Measurements from ENCODE around the gene ZBTB20. TPM values are rescaled to one million over a fixed set of nuclear protein-coding genes. Genes with fewer than 3 reads are reported as not detected.

Gene ZBTB20
- total and polyA plus RNA-seq, 2 of the 4 experiments (the other 2 are of a cell fraction) = 0.75 to 14.7 TPM

DNA sequence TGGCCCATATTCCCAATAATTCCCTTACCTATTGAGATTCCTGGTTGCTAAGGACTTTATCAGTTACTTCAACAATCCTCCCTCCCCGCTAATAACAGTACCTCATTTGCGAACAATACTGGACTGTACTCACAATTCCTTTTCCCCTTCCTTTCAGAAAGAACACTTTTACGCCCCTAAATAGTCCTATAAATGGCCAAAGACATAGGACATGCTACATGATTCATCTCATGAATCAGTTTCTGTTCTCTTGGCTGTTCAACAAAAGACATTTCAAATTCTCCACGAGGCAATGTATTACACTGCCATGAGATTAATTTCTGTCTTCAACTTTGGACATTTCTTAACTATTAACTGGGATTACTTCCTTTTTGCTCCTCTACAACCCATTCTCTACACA, 588.8 kb downstream of the ZBTB20 start:
- TF ChIP-seq, protein P1, sequence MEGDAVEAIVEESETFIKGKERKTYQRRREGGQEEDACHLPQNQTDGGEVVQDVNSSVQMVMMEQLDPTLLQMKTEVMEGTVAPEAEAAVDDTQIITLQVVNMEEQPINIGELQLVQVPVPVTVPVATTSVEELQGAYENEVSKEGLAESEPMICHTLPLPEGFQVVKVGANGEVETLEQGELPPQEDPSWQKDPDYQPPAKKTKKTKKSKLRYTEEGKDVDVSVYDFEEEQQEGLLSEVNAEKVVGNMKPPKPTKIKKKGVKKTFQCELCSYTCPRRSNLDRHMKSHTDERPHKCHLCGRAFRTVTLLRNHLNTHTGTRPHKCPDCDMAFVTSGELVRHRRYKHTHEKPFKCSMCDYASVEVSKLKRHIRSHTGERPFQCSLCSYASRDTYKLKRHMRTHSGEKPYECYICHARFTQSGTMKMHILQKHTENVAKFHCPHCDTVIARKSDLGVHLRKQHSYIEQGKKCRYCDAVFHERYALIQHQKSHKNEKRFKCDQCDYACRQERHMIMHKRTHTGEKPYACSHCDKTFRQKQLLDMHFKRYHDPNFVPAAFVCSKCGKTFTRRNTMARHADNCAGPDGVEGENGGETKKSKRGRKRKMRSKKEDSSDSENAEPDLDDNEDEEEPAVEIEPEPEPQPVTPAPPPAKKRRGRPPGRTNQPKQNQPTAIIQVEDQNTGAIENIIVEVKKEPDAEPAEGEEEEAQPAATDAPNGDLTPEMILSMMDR (conservative IDR thresholded peaks at IDR 0.05; ENCODE audit: low read depth, low read length) = no peak
- no peak for TF ChIP-seq SMC3 (IDR thresholded peaks at IDR 0.05; ENCODE audit: low read depth, low read length)
- TF ChIP-seq NFE2L2 (IDR thresholded peaks at IDR 0.05; ENCODE audit: low read depth, low read length) = no peak
- TF ChIP-seq CEBPB (IDR thresholded peaks at IDR 0.05; ENCODE audit: low read depth, low read length) = no peak
- TF ChIP-seq RCOR1 (IDR thresholded peaks at IDR 0.05; ENCODE audit: insufficient replicate concordance, low read length) = no peak
- TF ChIP-seq, protein P2, sequence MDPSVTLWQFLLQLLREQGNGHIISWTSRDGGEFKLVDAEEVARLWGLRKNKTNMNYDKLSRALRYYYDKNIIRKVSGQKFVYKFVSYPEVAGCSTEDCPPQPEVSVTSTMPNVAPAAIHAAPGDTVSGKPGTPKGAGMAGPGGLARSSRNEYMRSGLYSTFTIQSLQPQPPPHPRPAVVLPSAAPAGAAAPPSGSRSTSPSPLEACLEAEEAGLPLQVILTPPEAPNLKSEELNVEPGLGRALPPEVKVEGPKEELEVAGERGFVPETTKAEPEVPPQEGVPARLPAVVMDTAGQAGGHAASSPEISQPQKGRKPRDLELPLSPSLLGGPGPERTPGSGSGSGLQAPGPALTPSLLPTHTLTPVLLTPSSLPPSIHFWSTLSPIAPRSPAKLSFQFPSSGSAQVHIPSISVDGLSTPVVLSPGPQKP (IDR thresholded peaks at IDR 0.05; ENCODE audit: borderline replicate concordance, low read depth, low read length) = no peak
- TF ChIP-seq POLR2A (IDR thresholded peaks at IDR 0.05; ENCODE audit: low read depth, low read length) = no peak
- peak overlapping the region; percentile 29; the same call in 1 of the 2 replicates for H2AK5ac ChIP-seq (ENCODE audit: low read depth, low read length)
- H3K4me1 ChIP-seq (ENCODE audit: control insufficient read depth, insufficient read depth, low read length) = peaks cover 6% of the 10 kb centered on the region
- dilution Hi-C loops (cut with HindIII; ENCODE audit: low sequenced_read_pairs, unreplicated experiment) = no loop called here
- H3K14ac ChIP-seq (replicated peaks; ENCODE audit: low read depth, low read length) = no peak overlapping the region
- H2BK20ac ChIP-seq (ENCODE audit: low read depth, low read length) = no peak overlapping the region; the same call in 1 of the 2 replicates
- no peak overlapping the region for H2AK9ac ChIP-seq (replicated peaks; ENCODE audit: low read depth, low read length, poor library complexity)
- peak overlapping the region; percentile 24 for H2BK5ac ChIP-seq (ENCODE audit: low read depth, low read length, poor library complexity, severe bottlenecking)
- 94% methylated on average over 3 of the region's 4 CpGs; no CpG with 5 or more reads in 1 of the 2 experiments for WGBS, 2 experiments (ENCODE audit: extremely low coverage in 2 of 2, insufficient read length in 1 of 2)
- no peak overlapping the region for H3K4ac ChIP-seq (ENCODE audit: low read depth, low read length)
- no peak overlapping the region for H3K27ac ChIP-seq (ENCODE audit: insufficient read depth, low read length)
- peak overlapping the region; percentile 12; the same call in 1 of the 2 replicates for H3K23ac ChIP-seq (ENCODE audit: low read depth, low read length)
- no peaks in the 10 kb centered on the region for H4K20me1 ChIP-seq (ENCODE audit: insufficient read depth, low read length)
- H3K9me1 ChIP-seq (ENCODE audit: insufficient read depth, low read length) = peaks cover 4% of the 10 kb centered on the region; the same call in 1 of the 2 replicates
- no peak overlapping the region for H3K4me3 ChIP-seq (ENCODE audit: insufficient read depth, low read depth, low read length)
- H3K9me3 ChIP-seq (ENCODE audit: control insufficient read depth, insufficient read depth, low read length) = no peaks in the 10 kb centered on the region
- H3K9ac ChIP-seq (ENCODE audit: low read depth, low read length) = no peak overlapping the region
- no TSS peak for BruUV-seq (replicated peaks)
- H2BK15ac ChIP-seq (ENCODE audit: low read depth, low read length) = no peak overlapping the region; the same call in 2 of the 3 replicates
- peak; percentile 44 for ATAC-seq (ENCODE audit: low read depth)
- no peak overlapping the region for H2BK120ac ChIP-seq (ENCODE audit: low read depth, low read length)
- H3K56ac ChIP-seq (ENCODE audit: extremely low read depth, insufficient read depth, low read length) = no peak overlapping the region
- peak overlapping the region; percentile 33; the same call in 1 of the 2 replicates for H3K4me2 ChIP-seq (ENCODE audit: low read depth, low read length)
- intact Hi-C loops (cut with micrococcal nuclease) = no loop called here
- in situ Hi-C loops (cut with MboI; ENCODE audit: low sequenced_read_pairs) = no loop called here
- DNase-seq = peak; percentile 46
- ChIA-PET CTCF (no interaction called here), POLR2A (ENCODE audit: unreplicated experiment) (no interaction called here)
- no peak overlapping the region for H4K91ac ChIP-seq (ENCODE audit: insufficient read depth, low read depth, low read length)
- no peak overlapping the region for H2AFZ ChIP-seq (replicated peaks; ENCODE audit: low read length, poor library complexity)
- H3K18ac ChIP-seq (ENCODE audit: low read depth, low read length) = peak overlapping the region; percentile 48; the same call in 1 of the 2 replicates
- no peaks in the 10 kb centered on the region for H3K36me3 ChIP-seq (ENCODE audit: control insufficient read depth, insufficient read depth, low read length)
- H3K27me3 ChIP-seq (ENCODE audit: control insufficient read depth, insufficient read depth, low read length) = no peaks in the 10 kb centered on the region
- peak overlapping the region; percentile 38; the same call in 1 of the 2 replicates for H4K5ac ChIP-seq (ENCODE audit: low read depth, low read length)
- peaks cover 9 to 19% of the 10 kb centered on the region in 2 experiments; a peak in 3 of 4 replicates for H3K79me1 ChIP-seq (ENCODE audit: low read depth in 1 of 2, low read length in 2 of 2)
- H4K8ac ChIP-seq (ENCODE audit: low read depth in 2 of 2, low read length in 2 of 2) = no peak overlapping the region

Measured in IMR-90 (cell line).